ENCODE data around the gene ZNF687. TPM values are rescaled to one million over a fixed set of nuclear protein-coding genes. Genes with fewer than 3 reads are reported as not detected.
A peak's percentile ranks its signal among the peaks of the same experiment; 100 is the strongest.

ZNF687 gene
- total RNA-seq, 3 donors from 2014 or later: 22.6 to 31.8 (median 29.7) TPM

GRCh38 chr1:151289080-151289935, 7.2 kb downstream of the ZNF687 start:
- H3K36me3 ChIP-seq (ENCODE audit: low read depth): peaks cover 6% of the 10 kb centered on the region
- DNase-seq: peak in 1 of 3 donors; percentile 34
- intact Hi-C loops (cut with DNase I, micrococcal nuclease): no loop called here
- H3K9me3 ChIP-seq: no peaks in the 10 kb centered on the region
- ATAC-seq: no peak
- TF ChIP-seq CTCF (IDR thresholded peaks at IDR 0.05): no peak
- H3K4me1 ChIP-seq (ENCODE audit: low read depth): no peaks in the 10 kb centered on the region
- no peak overlapping the region for H3K4me3 ChIP-seq

GRCh38 chr1:151289991-151290708, 8.1 kb downstream of the ZNF687 start:
- DNase-seq (peak in 1 of 3 donors; percentile 38), ATAC-seq (no peak)
- no peaks in the 10 kb centered on the region for H3K4me1 ChIP-seq (ENCODE audit: low read depth)
- no peaks in the 10 kb centered on the region for H3K9me3 ChIP-seq
- TF ChIP-seq CTCF (IDR thresholded peaks at IDR 0.05): no peak
- intact Hi-C loops (cut with DNase I, micrococcal nuclease): no loop called here
- H3K36me3 ChIP-seq (ENCODE audit: low read depth): peaks cover 6% of the 10 kb centered on the region
- no peak overlapping the region for H3K4me3 ChIP-seq

GRCh38 chr1:151290709-151291303, 8.7 kb downstream of the ZNF687 start:
- Histone ChIP-seq H3K4me1 (ENCODE audit: low read depth) (no peaks in the 10 kb centered on the region), H3K36me3 (ENCODE audit: low read depth) (peaks cover 6% of the 10 kb centered on the region), H3K9me3 (no peaks in the 10 kb centered on the region), H3K4me3 (no peak overlapping the region)
- intact Hi-C loops (cut with DNase I, micrococcal nuclease): no loop called here
- DNase-seq (peak in 1 of 3 donors; percentile 45), ATAC-seq (no peak)
- no peak for TF ChIP-seq CTCF (IDR thresholded peaks at IDR 0.05)

- Histone ChIP-seq H3K9me3 (no peaks in the 10 kb centered on the region), H3K4me3 (no peak overlapping the region), H3K4me1 (ENCODE audit: low read depth) (no peaks in the 10 kb centered on the region), H3K36me3 (ENCODE audit: low read depth) (peaks cover 3% of the 10 kb centered on the region)
- intact Hi-C loops (cut with DNase I, micrococcal nuclease): no loop called here
- ATAC-seq: no peak
- TF ChIP-seq CTCF (IDR thresholded peaks at IDR 0.05): no peak
- peak in 1 of 3 donors; percentile 46 for DNase-seq
Measured at GRCh38 chr1:151292207-151293030, 10.3 kb downstream of the ZNF687 start.

- ATAC-seq: peak; percentile 5
Measured at GRCh38 chr1:151293093-151293492, 11.0 kb downstream of the ZNF687 start.

More at GRCh38 chr1:151293093-151293492, 11.0 kb downstream of the ZNF687 start:
- no peak overlapping the region for H3K4me3 ChIP-seq
- H3K4me1 ChIP-seq (ENCODE audit: low read depth): no peaks in the 10 kb centered on the region
- no peak for TF ChIP-seq CTCF (IDR thresholded peaks at IDR 0.05)
- intact Hi-C loops (cut with DNase I, micrococcal nuclease): no loop called here
- peak in 1 of 3 donors; percentile 33 for DNase-seq
- H3K9me3 ChIP-seq: no peaks in the 10 kb centered on the region
- H3K36me3 ChIP-seq (ENCODE audit: low read depth): peaks cover 3% of the 10 kb centered on the region
